Measurements from ENCODE around the gene MPZL1.

The MPZL1 gene

GRCh38 chr1:167839009-167839408 is 117.2 kb downstream of the MPZL1 start:
- TF ChIP-seq CTCF (IDR thresholded peaks at IDR 0.05; ENCODE audit: extremely low read depth, insufficient read depth, missing control alignments) = no peak
- in situ Hi-C loops (cut with MboI; ENCODE audit: low pct_unique_long_range_greater_than_20kb, low sequenced_read_pairs, unreplicated experiment) = no loop called here
- DNase-seq (ENCODE audit: low spot score) = no peak
